Right hindlimb (tissue), 1 donor: Measurements from ENCODE around the gene TACR1.

Source experiments
- DNase-seq: peaks from one replicate; pipeline ENCODE4 v3.0.0-alpha.2; 2018

Gene TACR1

GRCh38 chr2:75045526-75046050, 153.7 kb downstream of the TACR1 start:
- no peak for DNase-seq

- no peak for DNase-seq
These were observed 155.0 kb downstream of the TACR1 start for GRCh38 chr2:75044291-75044690.

- no peak for DNase-seq
These were observed 156.5 kb downstream of the TACR1 start for GRCh38 chr2:75042823-75043222.

- no peak for DNase-seq
These were observed 157.4 kb downstream of the TACR1 start for GRCh38 chr2:75041731-75042600.

- DNase-seq = no peak
These were observed 158.1 kb downstream of the TACR1 start for GRCh38 chr2:75041226-75041625.

- no peak for DNase-seq
These were observed 163.6 kb downstream of the TACR1 start for GRCh38 chr2:75035444-75036353.

- DNase-seq = no peak
These were observed 165.8 kb downstream of the TACR1 start for GRCh38 chr2:75033516-75033915.

GRCh38 chr2:75031906-75032803, 167.2 kb downstream of the TACR1 start:
- DNase-seq = no peak

- DNase-seq = no peak
These were observed 168.1 kb downstream of the TACR1 start for GRCh38 chr2:75031171-75031570.

GRCh38 chr2:75030218-75031009, 168.9 kb downstream of the TACR1 start:
- DNase-seq = no peak

- no peak for DNase-seq
These were observed 171.4 kb downstream of the TACR1 start for GRCh38 chr2:75027886-75028285.

GRCh38 chr2:75025633-75026380, 173.5 kb downstream of the TACR1 start:
- DNase-seq = no peak

GRCh38 chr2:75025216-75025615, 174.1 kb downstream of the TACR1 start:
- no peak for DNase-seq

- no peak for DNase-seq
These were observed 175.5 kb downstream of the TACR1 start for GRCh38 chr2:75023666-75024455.

- DNase-seq = no peak
These were observed 176.8 kb downstream of the TACR1 start for GRCh38 chr2:75022516-75022915.

- no peak for DNase-seq
These were observed 177.6 kb downstream of the TACR1 start for GRCh38 chr2:75021672-75022071.

- no peak for DNase-seq
These were observed 178.8 kb downstream of the TACR1 start for GRCh38 chr2:75020476-75020875.

- DNase-seq = no peak
These were observed 179.5 kb downstream of the TACR1 start for GRCh38 chr2:75019790-75020189.

- no peak for DNase-seq
These were observed 181.2 kb downstream of the TACR1 start for GRCh38 chr2:75018162-75018561.

- DNase-seq = no peak
These were observed 187.2 kb downstream of the TACR1 start for GRCh38 chr2:75012080-75012479.
